HG02571 (cell line): ENCODE data around the gene ZNF648.
"Not testable (repeated sequence)": the region's sequence is repeated elsewhere in the genome, so short reads cannot be mapped to it uniquely, and the experiment has no call there.

Source experiments
- ATAC-seq: cut with Tn5 transposase; IDR thresholded peaks from one replicate; pipeline ENCODE4 v1.9.1; 2021; ENCODE audit warnings: mild to moderate bottlenecking, moderate library complexity; ENCODE audit not compliant: unreplicated experiment

Gene ZNF648

GRCh38 chr1:182029379-182030331 is 31.9 kb downstream of the ZNF648 start:
- peak; percentile 94 for ATAC-seq

- ATAC-seq, result no peak
Observed at GRCh38 chr1:182029002-182029378, 32.5 kb downstream of the ZNF648 start.

- ATAC-seq, result no peak
Observed at GRCh38 chr1:182015360-182015759, 46.2 kb downstream of the ZNF648 start.

DNA sequence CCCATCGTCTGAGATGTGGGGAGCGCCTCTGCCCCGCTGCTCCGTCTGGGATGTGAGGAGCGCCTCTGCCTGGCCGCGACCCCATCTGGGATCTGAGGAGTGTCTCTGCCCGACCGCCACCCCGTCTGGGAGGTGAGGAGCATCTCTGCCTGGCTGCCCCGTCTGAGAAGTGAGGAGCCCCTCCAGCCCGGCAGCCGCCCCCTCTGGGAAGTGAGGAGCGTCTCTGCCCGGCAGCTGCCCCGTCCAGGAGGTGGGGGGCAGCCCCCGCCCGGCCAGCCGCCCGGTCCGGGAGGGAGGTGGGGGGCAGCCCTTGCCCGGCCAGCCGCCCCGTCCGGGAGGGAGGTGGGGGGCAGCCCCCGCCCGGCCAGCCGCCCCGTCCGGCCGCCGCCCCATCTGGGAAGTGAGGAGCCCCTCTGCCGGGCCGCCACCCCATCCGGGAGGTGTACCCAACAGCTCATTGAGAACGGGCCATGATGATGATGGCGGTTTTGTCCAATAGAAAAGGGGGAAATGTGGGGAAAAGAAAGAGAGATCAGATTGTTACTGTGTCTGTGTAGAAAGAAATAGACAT is 50.6 kb downstream of the ZNF648 start:
- not testable (repeated sequence) for ATAC-seq

- not testable (repeated sequence) for ATAC-seq
Observed at GRCh38 chr1:182005398-182005797, 56.1 kb downstream of the ZNF648 start.

DNA sequence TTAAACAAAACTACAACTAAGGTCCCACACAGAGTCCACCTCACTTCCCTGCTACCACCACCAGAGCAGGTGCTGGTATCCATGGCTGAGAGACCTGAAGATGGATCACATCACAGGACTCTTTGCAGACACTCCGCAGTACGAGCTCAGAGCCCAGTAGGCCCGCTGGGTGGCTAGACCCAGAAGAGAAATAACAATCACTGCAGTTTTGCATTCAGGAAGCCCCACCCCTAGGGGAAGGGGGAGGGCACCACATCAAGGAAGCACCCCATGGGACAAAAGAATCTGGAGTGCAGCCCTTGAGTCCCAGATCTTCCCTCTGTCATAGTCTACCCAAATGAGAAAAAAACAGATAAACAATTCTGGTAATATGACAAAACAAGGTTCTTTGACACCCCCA is 56.9 kb downstream of the ZNF648 start:
- no peak for ATAC-seq
